ENCODE results near the gene FCRL6. TPM values are rescaled to one million over a fixed set of nuclear protein-coding genes. Genes with fewer than 3 reads are reported as not detected.

Gene FCRL6, protein sequence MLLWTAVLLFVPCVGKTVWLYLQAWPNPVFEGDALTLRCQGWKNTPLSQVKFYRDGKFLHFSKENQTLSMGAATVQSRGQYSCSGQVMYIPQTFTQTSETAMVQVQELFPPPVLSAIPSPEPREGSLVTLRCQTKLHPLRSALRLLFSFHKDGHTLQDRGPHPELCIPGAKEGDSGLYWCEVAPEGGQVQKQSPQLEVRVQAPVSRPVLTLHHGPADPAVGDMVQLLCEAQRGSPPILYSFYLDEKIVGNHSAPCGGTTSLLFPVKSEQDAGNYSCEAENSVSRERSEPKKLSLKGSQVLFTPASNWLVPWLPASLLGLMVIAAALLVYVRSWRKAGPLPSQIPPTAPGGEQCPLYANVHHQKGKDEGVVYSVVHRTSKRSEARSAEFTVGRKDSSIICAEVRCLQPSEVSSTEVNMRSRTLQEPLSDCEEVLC
- under 1 TPM; 0.04 to 0.08 TPM for polyA plus RNA-seq

DNA sequence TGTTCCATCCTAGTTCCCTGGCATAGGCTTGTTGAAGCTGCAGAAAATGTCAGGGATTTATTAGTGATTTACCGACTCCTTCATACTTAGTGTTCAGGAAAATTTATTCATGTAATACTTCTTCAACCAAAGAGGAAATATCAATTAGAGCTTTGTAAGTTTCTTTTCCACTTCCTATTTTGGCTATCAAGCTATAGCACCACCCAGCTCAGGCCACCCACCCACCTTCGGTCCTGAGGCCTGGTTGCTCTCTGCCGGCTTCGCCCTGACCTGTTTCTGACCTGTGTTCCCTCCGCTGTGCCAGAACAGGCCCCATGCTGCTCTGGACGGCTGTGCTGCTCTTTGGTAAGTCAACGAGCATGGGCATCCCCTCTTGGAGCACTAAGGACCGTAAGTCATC, at the start of gene FCRL6:
Gene FCRL6, plus strand, starts transcription at position 250 of the 400 bp plus-strand sequence. Its CDS starts 65 bp downstream, at position 315.
- Histone ChIP-seq H3K27me3 (ENCODE audit: control insufficient read depth in 1 of 2, insufficient read depth in 2 of 2, low read length in 2 of 2) (no peaks in the 10 kb centered on the region), H3K4me1 (ENCODE audit: control insufficient read depth in 2 of 2, insufficient read depth in 2 of 2, low read length in 1 of 2) (no peaks in the 10 kb centered on the region), H3K27ac (ENCODE audit: low read depth in 2 of 2, low read length in 1 of 2) (no peak within 1 kb of the TSS), H3K9me3 (ENCODE audit: control insufficient read depth in 2 of 2, insufficient read depth in 1 of 2, low read depth in 1 of 2, low read length in 1 of 2) (no peaks in the 10 kb centered on the region), H3K36me3 (ENCODE audit: control insufficient read depth in 2 of 2, insufficient read depth in 2 of 2, low read length in 1 of 2) (no peaks in the 10 kb centered on the region), H3K4me3 (ENCODE audit: low read depth in 1 of 2, low read length in 2 of 2) (no peak within 1 kb of the TSS)
- WGBS, 2 donors, result 85 to 90% methylated on average over 8 of the region's 8 CpGs

DNA sequence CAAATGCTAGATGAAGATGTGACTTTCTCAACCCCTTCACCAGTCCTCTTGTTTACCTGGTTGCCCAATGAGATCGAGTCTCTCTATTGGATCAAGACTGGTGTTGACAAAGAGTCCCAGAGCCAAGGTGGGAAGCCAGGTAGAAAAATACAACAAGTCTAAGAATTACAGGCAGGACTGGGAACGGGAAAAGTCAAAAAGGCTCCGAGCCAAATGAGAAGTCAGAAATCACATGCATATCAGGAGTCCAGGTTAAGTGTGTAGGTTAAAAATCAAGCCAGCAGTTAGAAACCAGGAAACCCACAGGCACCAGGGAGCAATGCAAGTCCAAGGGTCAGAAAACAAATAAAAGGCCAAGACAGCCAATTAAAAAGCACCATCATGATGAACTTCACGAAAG, 48.8 kb upstream of the FCRL6 start:
- Histone ChIP-seq H3K36me3 (ENCODE audit: control insufficient read depth in 2 of 2, insufficient read depth in 2 of 2, low read length in 1 of 2) (no peaks in the 10 kb centered on the region), H3K4me1 (ENCODE audit: control insufficient read depth in 2 of 2, insufficient read depth in 2 of 2, low read length in 1 of 2) (no peaks in the 10 kb centered on the region), H3K4me3 (ENCODE audit: low read depth in 1 of 2, low read length in 2 of 2) (no peak overlapping the region), H3K9me3 (ENCODE audit: control insufficient read depth in 2 of 2, insufficient read depth in 1 of 2, low read depth in 1 of 2, low read length in 1 of 2) (no peaks in the 10 kb centered on the region), H3K27me3 (ENCODE audit: control insufficient read depth in 1 of 2, insufficient read depth in 2 of 2, low read length in 2 of 2) (no peaks in the 10 kb centered on the region), H3K27ac (ENCODE audit: low read depth in 2 of 2, low read length in 1 of 2) (no peak overlapping the region)
- 59 to 71% methylated on average over 4 of the region's 4 CpGs for WGBS, 2 donors

DNA sequence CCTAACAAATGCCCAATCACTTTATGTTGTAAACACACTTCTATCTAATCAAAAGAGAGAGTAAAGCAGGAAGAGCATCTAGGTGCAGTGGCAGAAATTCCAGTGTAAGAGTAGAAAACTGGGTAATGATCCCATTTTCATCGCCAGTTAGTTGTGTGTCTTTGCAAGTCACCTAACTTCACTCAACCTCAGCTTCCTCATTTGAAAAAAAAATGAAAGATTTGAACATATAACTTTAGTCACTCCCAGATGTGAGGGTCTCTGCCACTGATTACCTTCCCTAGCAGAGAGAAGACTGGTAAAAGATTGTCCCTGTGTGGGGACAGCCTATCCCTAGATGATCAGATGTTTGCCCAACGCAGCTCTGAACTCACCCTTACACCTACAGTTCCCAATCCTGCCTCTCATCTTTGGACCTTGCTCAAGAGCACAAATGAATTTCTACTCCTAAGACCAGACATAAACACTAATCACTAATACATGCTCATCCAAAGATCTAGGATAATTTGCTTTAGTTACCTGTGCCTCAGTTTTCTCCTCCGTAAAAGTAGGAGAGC, 46.6 kb upstream of the FCRL6 start:
- 82 to 91% methylated on average over 3 of the region's 3 CpGs for WGBS, 2 donors
- Histone ChIP-seq H3K4me1 (ENCODE audit: control insufficient read depth in 2 of 2, insufficient read depth in 2 of 2, low read length in 1 of 2) (no peaks in the 10 kb centered on the region), H3K27me3 (ENCODE audit: control insufficient read depth in 1 of 2, insufficient read depth in 2 of 2, low read length in 2 of 2) (no peaks in the 10 kb centered on the region), H3K36me3 (ENCODE audit: control insufficient read depth in 2 of 2, insufficient read depth in 2 of 2, low read length in 1 of 2) (no peaks in the 10 kb centered on the region), H3K9me3 (ENCODE audit: control insufficient read depth in 2 of 2, insufficient read depth in 1 of 2, low read depth in 1 of 2, low read length in 1 of 2) (no peaks in the 10 kb centered on the region), H3K27ac (ENCODE audit: low read depth in 2 of 2, low read length in 1 of 2) (no peak overlapping the region), H3K4me3 (ENCODE audit: low read depth in 1 of 2, low read length in 2 of 2) (no peak overlapping the region)

DNA sequence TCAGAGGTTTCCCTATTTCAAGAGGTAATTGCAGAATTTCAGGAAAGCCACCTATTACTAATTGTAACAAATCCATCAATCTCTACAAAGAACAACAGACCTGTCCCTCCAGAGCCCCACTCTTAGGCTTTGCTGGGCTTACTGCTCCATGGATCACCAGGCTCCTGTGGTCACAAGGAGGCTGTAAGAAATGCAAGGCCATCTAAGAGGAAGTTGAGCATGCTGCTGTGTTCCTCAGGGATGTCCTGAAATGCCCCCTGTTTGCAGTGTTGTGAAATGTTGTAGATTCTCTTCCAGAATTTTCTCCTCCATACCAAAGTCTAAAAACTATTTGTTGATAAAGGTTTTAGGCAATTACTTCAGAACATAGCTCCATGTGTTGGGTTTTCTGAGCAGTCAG, 45.8 kb upstream of the FCRL6 start:
- H3K4me3 ChIP-seq (ENCODE audit: low read depth in 1 of 2, low read length in 2 of 2), result no peak overlapping the region
- H3K4me1 ChIP-seq (ENCODE audit: control insufficient read depth in 2 of 2, insufficient read depth in 2 of 2, low read length in 1 of 2), result no peaks in the 10 kb centered on the region
- H3K9me3 ChIP-seq (ENCODE audit: control insufficient read depth in 2 of 2, insufficient read depth in 1 of 2, low read depth in 1 of 2, low read length in 1 of 2), result no peaks in the 10 kb centered on the region
- no peaks in the 10 kb centered on the region for H3K36me3 ChIP-seq (ENCODE audit: control insufficient read depth in 2 of 2, insufficient read depth in 2 of 2, low read length in 1 of 2)
- no peaks in the 10 kb centered on the region for H3K27me3 ChIP-seq (ENCODE audit: control insufficient read depth in 1 of 2, insufficient read depth in 2 of 2, low read length in 2 of 2)
- H3K27ac ChIP-seq (ENCODE audit: low read depth in 2 of 2, low read length in 1 of 2), result no peak overlapping the region

DNA sequence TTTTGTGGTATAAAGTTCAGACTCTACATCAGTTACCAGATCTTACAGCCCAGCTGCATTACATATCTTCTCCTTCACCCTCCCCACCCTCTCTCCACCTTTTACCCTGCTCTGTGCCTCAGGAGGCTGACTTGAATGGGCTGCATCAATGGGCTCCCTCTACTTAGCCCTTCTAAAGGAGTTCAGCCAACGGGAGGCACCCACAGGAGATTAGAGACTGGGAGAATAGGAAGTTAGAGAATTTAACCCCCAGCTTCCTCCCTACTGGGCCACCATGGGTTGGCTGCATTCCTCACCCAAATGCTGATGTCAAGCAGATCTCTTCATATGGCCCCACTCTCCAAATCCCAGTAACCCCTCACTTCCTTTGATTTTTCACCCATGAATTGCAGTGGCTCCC, 38.5 kb upstream of the FCRL6 start:
- no peaks in the 10 kb centered on the region for H3K27me3 ChIP-seq (ENCODE audit: control insufficient read depth in 1 of 2, insufficient read depth in 2 of 2, low read length in 2 of 2)
- H3K36me3 ChIP-seq (ENCODE audit: control insufficient read depth in 2 of 2, insufficient read depth in 2 of 2, low read length in 1 of 2), result no peaks in the 10 kb centered on the region
- no peaks in the 10 kb centered on the region for H3K9me3 ChIP-seq (ENCODE audit: control insufficient read depth in 2 of 2, insufficient read depth in 1 of 2, low read depth in 1 of 2, low read length in 1 of 2)
- H3K4me3 ChIP-seq (ENCODE audit: low read depth in 1 of 2, low read length in 2 of 2), result no peak overlapping the region
- 24 to 38% methylated on average over 1 of the region's 1 CpG for WGBS, 2 donors
- no peaks in the 10 kb centered on the region for H3K4me1 ChIP-seq (ENCODE audit: control insufficient read depth in 2 of 2, insufficient read depth in 2 of 2, low read length in 1 of 2)
- no peak overlapping the region for H3K27ac ChIP-seq (ENCODE audit: low read depth in 2 of 2, low read length in 1 of 2)

DNA sequence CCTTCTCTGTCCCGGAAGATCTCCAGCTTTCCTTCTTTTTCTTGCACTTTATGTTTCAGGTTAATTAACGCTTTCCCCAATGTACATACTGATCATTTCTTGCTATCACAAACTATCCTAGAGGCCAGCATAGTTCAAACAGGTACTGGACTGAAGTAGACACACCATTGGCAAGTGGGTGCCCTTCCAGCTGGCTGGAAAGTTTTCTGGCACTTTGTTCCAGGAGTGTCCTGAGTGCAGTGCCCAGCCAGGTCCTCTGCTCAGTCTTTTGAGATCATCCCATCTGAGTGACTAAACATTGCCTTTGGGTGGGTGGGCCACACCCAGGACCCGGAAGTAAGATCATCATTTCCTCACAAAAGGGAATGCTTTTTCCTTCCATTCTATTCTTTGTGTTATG, 36.4 kb upstream of the FCRL6 start:
- Histone ChIP-seq H3K27ac (ENCODE audit: low read depth in 2 of 2, low read length in 1 of 2) (no peak overlapping the region), H3K9me3 (ENCODE audit: control insufficient read depth in 2 of 2, insufficient read depth in 1 of 2, low read depth in 1 of 2, low read length in 1 of 2) (no peaks in the 10 kb centered on the region), H3K4me1 (ENCODE audit: control insufficient read depth in 2 of 2, insufficient read depth in 2 of 2, low read length in 1 of 2) (no peaks in the 10 kb centered on the region), H3K4me3 (ENCODE audit: low read depth in 1 of 2, low read length in 2 of 2) (no peak overlapping the region), H3K27me3 (ENCODE audit: control insufficient read depth in 1 of 2, insufficient read depth in 2 of 2, low read length in 2 of 2) (no peaks in the 10 kb centered on the region), H3K36me3 (ENCODE audit: control insufficient read depth in 2 of 2, insufficient read depth in 2 of 2, low read length in 1 of 2) (no peaks in the 10 kb centered on the region)
- 72 to 82% methylated on average over 3 of the region's 3 CpGs for WGBS, 2 donors

DNA sequence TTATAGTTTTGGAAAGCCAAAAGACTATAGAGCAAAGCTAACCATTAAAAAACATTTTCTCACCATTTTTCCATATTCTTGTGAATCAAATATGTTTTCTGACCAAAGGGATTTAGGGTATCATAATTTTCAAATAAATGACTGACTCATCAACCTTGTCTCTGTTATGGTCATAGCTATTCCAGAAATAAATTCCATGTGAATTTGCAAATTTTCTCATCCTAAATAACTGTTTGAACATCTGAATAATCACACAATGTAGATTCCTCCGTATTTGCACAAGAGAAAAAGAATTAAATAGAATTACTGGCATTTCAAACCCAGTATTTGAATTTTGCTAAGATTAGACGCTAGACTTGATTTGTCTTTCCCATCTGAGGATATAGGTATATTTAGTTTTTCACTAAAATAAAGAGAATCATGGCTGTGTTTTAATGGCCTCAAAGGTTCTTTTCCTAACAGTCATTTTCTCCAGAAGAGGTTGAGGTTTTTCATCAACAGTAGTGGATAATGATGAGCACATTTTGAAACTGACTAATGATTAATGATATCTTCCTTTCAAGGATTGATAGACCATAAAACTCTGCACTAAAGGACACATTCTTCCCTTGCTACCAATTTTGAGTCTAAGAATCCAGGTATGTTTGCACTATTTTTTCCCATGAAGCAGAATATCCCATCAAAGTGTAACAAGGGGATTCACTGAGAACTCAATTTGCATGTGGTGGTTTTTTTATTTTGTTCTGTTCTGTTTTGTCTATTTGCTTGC, 30.8 kb upstream of the FCRL6 start:
- H3K9me3 ChIP-seq (ENCODE audit: control insufficient read depth in 2 of 2, insufficient read depth in 1 of 2, low read depth in 1 of 2, low read length in 1 of 2), result no peaks in the 10 kb centered on the region
- no peaks in the 10 kb centered on the region for H3K4me1 ChIP-seq (ENCODE audit: control insufficient read depth in 2 of 2, insufficient read depth in 2 of 2, low read length in 1 of 2)
- no peaks in the 10 kb centered on the region for H3K36me3 ChIP-seq (ENCODE audit: control insufficient read depth in 2 of 2, insufficient read depth in 2 of 2, low read length in 1 of 2)
- WGBS, 2 donors, result 90 to 92% methylated on average over 2 of the region's 2 CpGs
- H3K27me3 ChIP-seq (ENCODE audit: control insufficient read depth in 1 of 2, insufficient read depth in 2 of 2, low read length in 2 of 2), result no peaks in the 10 kb centered on the region
- H3K27ac ChIP-seq (ENCODE audit: low read depth in 2 of 2, low read length in 1 of 2), result no peak overlapping the region
- no peak overlapping the region for H3K4me3 ChIP-seq (ENCODE audit: low read depth in 1 of 2, low read length in 2 of 2)

DNA sequence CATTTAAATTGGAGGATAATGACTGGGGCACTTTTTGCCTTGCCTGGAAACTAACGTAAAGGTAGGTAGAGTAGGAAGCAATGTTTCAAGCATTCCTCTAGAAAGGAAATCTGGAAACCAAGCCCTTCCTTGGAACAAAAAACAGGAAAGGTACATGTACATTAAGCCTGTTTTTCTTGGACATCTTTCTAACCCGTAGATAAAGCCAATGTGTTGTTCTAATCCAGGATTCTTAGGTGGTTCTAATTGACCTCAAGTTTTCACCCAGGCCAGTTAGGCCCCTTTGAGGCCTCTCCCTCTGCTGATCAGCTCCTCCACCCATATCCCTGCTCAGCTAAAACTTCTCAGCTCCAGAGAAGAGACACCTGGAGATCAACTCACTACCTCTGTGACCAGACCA, 27.7 kb upstream of the FCRL6 start:
- Histone ChIP-seq H3K4me3 (ENCODE audit: low read depth in 1 of 2, low read length in 2 of 2) (no peak overlapping the region), H3K27me3 (ENCODE audit: control insufficient read depth in 1 of 2, insufficient read depth in 2 of 2, low read length in 2 of 2) (no peaks in the 10 kb centered on the region), H3K9me3 (ENCODE audit: control insufficient read depth in 2 of 2, insufficient read depth in 1 of 2, low read depth in 1 of 2, low read length in 1 of 2) (no peaks in the 10 kb centered on the region), H3K4me1 (ENCODE audit: control insufficient read depth in 2 of 2, insufficient read depth in 2 of 2, low read length in 1 of 2) (no peaks in the 10 kb centered on the region), H3K27ac (ENCODE audit: low read depth in 2 of 2, low read length in 1 of 2) (no peak overlapping the region), H3K36me3 (ENCODE audit: control insufficient read depth in 2 of 2, insufficient read depth in 2 of 2, low read length in 1 of 2) (no peaks in the 10 kb centered on the region)
- WGBS, 2 donors, result 82 to 83% methylated on average over 2 of the region's 2 CpGs

DNA sequence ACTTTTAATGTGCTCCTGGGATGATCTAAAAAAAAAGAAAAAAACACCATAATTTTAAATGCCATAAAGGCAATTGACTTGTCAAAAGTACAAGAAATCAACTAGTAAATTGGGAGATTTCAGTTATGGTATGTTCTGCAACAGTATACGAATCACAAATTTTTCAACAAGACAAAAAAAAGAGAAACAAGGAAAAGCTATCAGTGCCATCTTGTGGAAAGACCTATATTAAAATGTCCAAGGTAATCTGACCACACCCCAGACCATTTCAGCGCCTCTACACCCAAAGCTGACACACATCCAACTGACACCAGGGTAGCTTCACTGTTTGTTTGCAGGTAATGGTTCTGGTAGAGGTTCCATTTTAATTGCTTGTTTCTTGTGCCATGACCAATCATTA, 26.4 kb upstream of the FCRL6 start:
- no peaks in the 10 kb centered on the region for H3K9me3 ChIP-seq (ENCODE audit: control insufficient read depth in 2 of 2, insufficient read depth in 1 of 2, low read depth in 1 of 2, low read length in 1 of 2)
- 77 to 81% methylated on average over 2 of the region's 2 CpGs for WGBS, 2 donors
- H3K27ac ChIP-seq (ENCODE audit: low read depth in 2 of 2, low read length in 1 of 2), result no peak overlapping the region
- H3K4me3 ChIP-seq (ENCODE audit: low read depth in 1 of 2, low read length in 2 of 2), result no peak overlapping the region
- H3K27me3 ChIP-seq (ENCODE audit: control insufficient read depth in 1 of 2, insufficient read depth in 2 of 2, low read length in 2 of 2), result no peaks in the 10 kb centered on the region
- H3K4me1 ChIP-seq (ENCODE audit: control insufficient read depth in 2 of 2, insufficient read depth in 2 of 2, low read length in 1 of 2), result no peaks in the 10 kb centered on the region
- no peaks in the 10 kb centered on the region for H3K36me3 ChIP-seq (ENCODE audit: control insufficient read depth in 2 of 2, insufficient read depth in 2 of 2, low read length in 1 of 2)
